ENCODE measurements around the gene CCDC112.
"Not testable (repeated sequence)": the region's sequence is repeated elsewhere in the genome, so short reads cannot be mapped to it uniquely, and the experiment has no call there.

Gene CCDC112, protein sequence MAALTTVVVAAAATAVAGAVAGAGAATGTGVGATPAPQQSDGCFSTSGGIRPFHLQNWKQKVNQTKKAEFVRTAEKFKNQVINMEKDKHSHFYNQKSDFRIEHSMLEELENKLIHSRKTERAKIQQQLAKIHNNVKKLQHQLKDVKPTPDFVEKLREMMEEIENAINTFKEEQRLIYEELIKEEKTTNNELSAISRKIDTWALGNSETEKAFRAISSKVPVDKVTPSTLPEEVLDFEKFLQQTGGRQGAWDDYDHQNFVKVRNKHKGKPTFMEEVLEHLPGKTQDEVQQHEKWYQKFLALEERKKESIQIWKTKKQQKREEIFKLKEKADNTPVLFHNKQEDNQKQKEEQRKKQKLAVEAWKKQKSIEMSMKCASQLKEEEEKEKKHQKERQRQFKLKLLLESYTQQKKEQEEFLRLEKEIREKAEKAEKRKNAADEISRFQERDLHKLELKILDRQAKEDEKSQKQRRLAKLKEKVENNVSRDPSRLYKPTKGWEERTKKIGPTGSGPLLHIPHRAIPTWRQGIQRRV

DNA sequence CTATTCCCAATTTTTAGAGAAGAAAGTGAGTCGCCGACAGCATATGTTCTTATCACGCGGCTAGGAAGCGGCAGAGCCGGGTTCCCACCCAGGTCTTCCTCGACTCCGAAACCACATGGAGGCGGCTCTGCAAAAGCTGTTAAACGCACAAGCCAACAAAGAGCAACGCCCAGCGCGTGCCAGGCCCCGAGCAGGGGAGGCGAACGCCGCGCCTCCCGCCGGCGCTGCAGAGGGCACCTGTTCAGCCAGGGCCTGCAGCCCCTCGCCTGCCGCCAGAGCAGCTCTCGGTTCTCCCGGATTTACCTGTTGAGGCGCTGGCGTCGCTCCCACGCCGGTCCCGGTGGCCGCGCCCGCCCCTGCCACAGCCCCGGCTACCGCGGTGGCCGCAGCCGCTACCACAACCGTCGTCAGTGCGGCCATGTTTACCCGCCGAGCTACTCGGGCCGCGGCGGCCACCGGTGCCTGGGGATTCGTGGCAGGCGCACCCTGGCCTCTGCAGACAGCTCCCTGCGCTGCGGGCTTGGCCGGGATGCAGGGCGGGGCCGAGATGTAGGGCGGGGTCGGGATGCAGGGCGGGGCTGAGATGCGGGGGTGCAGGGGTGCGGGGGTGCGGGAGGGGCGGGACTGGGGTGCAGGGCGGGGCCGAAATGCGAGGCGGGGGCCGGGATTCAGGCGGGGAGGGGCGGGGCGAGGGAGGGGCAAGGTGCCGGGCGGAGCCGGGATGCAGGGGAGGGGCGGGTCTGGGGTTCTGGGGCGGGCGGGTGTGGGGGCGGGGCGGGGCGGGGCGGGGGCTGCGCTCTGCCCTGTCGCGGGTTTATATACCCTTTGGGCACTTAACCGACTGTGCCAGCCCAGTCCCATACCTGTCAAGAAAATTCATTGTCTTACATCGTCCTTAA lies at the start of gene CCDC112:
TSS of gene CCDC112 (minus strand) at position 531 of the 899 bp plus-strand sequence. CDS start at position 420, 111 bp downstream.
- peak; percentile 44 for DNase-seq (ENCODE audit: low spot score)

DNA sequence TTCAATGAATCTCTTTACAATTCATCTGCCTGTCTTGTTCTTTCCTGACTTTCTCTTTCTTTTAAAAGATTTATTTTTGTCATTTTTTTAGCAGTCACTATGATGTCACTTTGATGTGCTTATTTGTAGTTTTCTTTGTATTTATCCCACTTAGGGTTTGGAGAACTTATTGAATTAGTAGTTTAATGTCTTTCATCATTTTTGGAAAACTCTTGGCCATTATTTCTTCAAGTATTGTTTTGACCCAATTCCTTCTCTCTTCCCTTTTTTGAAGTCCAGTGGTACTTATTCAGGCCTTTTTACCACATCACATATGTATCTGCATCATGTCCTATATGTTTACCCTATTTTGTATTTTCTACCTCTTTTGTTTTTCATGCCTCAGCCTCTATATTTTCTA lies 48.9 kb upstream of the CCDC112 start:
- DNase-seq (ENCODE audit: low spot score) = no peak

DNA sequence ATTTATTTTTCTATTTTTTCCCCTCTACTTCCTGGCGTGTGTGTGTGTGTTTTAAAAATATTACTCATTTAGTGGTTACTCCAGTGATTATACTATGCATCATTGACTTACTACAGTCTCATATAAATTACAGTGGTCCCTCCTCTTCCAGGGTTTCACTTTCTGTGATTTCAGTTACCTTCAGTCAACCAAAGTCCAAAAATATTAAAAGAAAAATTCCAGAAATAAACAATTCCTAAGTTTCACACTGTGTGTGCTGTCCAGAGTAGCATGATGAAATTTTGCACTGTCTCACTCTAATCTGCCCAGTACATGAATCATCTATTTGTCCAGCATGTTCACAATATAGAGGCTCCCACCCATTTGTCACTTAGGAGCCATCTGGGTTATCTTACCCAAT lies 47.4 kb upstream of the CCDC112 start:
- DNase-seq (ENCODE audit: low spot score) = no peak

DNA sequence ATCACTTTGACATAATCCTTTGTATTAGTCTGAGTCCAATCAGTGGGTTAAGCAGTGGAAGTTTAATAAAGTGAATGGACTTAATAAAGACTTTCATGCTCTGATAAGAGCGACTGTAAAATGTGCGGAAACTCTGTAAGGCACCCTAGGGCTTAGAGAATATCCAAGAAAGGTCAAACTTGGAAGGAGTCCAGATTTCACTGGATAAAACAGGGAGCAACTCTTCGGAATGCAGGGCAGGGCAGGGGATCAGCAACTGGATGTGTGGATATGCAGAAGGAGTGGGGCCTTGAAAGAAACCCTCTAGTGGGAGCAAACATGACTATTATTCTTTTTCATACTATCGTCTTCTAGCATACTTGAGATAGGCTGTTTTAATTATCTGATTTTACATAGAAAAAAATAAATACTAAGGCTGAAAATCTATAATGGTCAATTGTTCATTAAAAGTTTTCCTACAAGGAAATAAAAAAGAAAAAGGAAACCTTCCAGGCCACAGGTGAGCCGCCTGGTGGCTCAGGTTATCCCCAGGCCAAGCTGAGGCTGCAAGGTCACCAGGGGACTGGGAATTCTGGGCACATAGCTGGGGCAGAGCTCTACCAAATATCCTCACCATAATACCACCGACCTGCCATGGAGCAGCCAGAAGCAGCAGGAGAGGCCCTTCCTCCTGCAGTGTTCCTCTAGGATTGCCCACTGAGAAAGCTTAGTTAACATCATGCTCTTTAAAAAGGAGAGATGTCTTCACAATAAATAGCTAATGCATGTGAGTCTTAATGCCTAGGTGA lies 46.3 kb upstream of the CCDC112 start:
- no peak for DNase-seq (ENCODE audit: low spot score)

DNA sequence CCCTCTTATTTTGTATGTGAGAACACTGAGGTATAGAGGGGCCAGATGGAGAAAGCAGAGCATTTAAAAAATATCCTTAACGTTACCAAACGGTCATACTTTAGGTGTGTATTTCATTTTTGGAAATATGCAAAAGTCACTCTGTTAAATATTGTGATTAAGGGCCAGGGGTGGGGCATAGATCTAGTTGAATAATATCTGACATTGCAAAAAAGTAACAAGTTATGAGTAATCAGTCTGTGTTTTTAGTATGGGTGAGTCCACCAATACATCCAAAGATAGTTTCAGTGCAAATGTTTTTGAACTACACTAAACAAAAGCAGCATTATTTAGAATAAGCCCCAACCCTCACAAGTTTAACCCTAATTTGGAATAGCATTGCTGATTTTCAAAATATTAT lies 45.3 kb upstream of the CCDC112 start:
- DNase-seq (ENCODE audit: low spot score) = no peak

DNA sequence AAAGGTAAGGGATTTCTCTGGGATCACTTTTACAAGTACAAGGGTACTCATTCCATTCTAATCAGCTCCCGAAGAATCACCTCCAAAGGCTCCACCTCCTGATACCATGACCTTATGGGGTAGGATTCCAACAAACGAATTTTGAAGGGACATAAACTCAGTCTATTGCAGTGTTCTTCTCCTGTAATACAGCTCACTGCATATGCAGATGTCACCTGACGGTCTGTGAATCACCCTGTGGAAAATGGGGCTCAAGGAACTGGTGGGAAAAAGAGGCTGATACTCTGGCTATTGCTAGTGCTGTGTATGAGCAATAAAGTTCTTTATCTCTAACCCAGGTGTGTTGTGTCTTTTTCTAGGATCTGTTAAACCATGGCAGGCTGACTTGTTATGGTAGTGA lies 42.4 kb upstream of the CCDC112 start:
- DNase-seq (ENCODE audit: low spot score) = no peak

DNA sequence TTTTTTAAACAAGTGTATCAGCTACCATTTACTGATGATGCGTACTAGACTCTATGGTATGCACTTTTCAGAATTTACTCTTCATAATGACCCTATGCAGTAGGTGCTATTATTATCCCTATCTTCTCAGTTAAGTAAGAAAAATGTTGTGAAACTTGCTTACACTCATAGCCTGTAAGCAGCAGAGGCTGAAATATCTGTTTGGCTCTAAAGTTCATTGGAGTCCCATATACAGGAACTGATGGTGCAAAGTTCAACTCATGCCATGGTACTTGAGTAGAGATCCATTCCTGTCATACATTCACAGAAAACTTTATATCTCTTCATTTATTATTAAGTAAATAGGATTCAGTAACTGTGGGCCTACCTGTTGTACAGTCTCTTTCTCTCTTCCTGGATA lies 41.4 kb upstream of the CCDC112 start:
- no peak for DNase-seq (ENCODE audit: low spot score)

DNA sequence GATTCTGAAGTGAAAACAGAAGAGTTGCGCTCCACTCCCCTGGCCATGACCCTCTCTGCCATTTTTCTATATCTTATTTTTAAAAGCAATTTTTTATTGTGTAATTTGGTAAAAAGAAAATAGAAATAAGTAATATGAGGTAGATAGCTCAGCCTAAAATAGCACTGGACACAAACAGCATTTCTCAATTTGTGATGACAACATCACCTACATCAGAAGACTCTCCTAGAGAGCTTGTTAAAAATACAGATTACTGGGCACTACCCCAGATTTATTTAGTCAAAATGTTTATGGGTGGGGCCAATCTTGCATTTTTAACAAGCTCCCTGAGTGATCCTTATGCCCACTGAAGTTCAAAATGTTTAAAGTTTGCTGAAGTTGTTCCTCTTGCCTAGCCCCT lies 40.5 kb upstream of the CCDC112 start:
- no peak for DNase-seq (ENCODE audit: low spot score)

DNA sequence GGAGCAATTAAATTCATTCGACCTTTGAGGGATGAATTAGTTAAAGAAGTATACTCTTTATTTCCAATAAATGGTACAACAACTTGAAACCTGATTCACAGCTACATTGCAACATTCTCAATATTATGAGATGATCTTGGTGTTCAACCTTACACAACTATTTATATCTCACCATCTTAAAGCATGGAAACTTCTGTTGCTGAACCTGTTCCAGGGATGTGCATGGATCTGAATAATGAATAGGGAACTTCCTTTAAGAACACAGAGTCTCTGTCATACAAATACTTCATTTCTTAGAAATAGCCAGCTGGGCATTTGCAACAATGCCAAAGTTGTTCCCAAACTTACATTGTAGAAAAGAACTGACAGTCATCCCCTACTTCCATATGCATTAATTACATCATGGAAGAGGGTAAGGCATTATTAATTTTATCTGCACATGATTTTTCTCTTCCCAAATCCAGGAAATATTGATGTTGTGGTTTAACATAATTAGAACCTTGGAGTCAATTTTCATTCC lies 39.8 kb upstream of the CCDC112 start:
- no peak for DNase-seq (ENCODE audit: low spot score)

DNA sequence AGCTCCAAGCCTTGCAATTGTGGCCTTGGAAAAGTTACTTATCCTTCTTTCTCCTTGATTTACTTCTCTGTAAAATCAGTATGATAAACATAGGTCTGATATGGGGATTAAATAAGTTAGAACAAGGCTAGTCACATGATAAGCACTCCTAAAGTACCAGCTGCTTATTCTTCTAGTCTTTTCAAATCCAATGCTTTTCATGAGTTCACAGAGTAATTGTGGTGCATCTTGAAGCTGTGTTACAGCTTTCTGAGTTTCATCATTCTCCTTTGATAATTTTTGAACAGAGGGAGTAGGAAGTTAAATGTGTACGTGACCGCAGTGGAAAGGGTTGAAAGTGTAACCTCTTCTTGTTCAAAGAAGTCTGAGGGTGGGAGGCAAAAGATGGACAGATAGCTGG lies 38.8 kb upstream of the CCDC112 start:
- no peak for DNase-seq (ENCODE audit: low spot score)

DNA sequence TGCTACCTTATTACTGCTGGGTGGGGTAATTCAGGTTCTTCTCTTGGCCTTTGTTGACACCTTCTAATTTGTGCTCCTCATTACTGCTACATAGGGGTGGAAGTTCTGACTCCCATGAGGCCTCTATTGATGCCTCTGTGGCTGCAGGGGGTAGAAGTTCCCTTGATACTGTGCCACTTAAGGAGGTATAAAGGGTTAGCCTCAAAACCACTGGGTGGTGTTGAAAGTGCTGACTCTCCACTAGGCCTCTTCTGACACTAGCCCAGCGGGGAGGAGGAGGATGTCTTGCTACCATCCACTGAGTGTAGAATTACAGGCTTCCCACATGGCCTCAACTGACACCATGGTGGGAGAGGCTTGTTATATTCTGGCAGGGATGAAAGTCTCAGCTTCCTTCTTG lies 36.7 kb upstream of the CCDC112 start:
- no peak for DNase-seq (ENCODE audit: low spot score)

DNA sequence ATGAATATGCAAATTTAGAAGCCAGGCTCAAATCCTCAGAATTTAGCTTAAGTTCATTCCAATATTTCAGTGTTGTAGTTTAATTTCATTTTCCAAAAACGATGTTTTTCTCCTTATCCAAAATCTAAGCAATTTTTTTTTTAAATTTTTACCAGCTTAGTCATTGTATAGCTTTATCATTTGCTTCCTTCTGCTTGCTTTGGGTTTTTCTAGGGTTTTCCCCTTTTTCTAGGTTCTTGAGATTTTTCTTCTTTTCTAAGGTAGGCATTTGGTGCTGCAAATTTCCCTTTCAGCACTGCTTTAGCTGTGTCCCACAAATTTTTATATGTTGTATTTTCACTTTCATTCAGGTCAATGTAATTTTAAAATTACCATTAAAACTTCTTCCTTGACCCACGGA lies 34.4 kb upstream of the CCDC112 start:
- DNase-seq (ENCODE audit: low spot score) = no peak

DNA sequence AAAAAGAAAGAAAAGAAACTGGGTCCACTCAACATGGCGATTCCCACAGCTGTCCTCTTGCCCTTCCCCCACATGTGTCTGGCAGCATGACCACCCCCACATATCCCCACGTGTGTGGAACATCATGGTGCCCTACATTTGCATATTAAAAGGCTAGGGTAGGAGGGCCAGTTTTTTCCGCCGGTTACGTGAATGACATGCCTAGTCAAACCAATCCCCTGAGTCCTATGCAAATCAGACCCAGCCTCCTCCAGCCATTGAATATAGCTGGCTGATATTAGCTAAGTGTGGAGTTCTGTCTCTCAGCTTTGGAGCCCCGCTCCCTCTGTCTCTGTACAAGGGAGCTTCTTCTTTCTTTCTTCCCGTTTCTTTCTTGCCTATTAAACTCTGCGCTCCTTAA lies 33.0 kb upstream of the CCDC112 start:
- no peak for DNase-seq (ENCODE audit: low spot score)

DNA sequence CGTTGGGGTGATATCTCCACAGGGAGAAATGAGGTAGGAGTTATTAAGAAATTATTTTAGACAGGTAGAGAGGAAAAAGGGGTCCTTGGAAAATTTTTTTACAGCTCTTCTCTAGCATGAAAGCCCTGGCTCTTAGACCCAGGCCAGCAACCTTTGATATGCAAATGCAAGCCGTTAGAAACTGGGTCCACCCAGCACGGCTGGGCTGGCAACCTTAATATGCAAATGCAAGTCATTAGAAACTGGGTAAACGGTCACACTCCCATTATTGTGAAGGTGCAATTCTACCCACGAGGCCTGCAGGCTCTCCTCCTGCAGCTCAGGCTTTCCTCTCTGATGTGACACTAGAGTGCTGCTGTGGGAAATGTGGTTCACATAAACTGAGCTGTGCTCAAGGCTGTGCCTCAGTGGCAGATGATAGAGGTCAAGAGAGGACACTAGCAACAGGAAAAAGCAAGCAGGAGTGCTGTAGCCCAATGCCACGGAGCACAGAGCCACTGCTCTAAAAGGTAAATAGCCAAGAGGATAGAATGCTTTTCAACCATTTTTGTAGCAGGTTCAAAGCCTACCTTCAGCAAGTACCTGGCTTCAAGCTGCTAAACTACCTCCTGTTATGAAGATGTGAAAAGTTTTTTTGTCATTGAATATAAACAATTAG lies 32.3 kb upstream of the CCDC112 start:
- DNase-seq (ENCODE audit: low spot score) = not testable (repeated sequence)

DNA sequence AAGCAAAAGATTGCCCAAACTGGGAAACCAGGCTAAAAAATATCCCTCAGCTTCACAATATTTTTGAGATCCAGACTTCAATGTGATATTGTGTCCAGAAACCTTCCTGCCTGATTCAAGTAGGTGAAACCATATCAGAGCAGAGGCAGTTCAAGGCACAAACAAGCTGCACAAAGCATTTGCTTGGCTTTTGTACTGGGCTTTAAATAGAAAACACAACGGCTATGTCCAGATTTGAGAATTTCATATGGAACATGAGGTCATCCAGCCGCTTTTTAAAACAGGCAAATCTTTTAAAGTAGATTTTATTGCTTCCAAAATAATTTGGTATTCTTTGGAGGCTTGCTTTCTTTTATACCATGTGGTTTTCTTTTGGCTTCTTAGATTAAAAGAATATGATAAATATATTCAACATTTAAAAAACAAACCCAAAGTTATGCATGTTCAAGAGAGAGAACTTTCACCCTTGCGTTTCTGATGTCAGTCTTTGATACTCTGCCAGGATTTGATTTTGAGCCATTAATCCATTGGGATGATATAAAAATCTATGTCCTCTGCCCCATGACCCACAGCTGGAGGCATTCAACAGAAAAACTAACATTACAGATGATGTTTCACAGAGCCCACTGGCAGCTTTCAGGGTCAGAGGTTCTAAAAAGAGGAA lies 29.0 kb upstream of the CCDC112 start:
- DNase-seq (ENCODE audit: low spot score) = no peak

DNA sequence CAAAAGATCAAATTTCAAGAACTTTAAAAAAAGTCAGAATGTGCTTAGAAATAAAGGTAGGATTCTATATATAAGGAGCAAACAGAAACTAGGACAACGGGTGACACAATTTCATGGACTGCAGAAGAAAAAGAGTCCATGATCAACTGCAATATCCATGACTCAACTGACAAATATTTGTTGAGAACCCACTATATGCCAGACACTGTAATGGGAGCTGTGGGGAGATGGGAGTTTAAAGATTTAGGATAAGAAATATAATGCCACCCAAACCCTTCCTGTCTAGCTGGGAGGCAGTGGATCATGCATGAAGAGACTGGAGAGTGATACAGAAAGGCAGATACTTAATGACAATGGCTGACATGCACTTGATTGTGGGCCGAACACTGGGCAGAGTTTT lies 27.6 kb upstream of the CCDC112 start:
- DNase-seq (ENCODE audit: low spot score) = no peak

DNA sequence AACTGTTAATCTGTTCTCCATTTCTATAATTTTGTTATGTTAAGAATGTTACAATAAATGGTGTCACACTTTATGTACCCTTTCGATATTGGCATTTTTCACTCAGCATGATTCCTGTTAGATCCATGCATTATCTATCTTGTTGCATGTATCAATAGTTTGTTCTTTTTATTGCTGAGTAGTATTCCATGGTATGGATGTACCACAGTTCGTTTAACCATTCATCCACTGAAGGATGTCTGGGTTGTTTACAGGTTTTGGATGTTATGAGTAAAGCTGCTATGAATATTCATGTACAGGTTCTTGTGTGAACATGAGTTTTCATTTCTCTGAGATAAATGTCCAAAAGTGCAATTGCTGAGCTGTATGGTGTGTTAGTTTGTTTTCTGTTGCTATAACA lies 26.3 kb upstream of the CCDC112 start:
- DNase-seq (ENCODE audit: low spot score) = no peak

DNA sequence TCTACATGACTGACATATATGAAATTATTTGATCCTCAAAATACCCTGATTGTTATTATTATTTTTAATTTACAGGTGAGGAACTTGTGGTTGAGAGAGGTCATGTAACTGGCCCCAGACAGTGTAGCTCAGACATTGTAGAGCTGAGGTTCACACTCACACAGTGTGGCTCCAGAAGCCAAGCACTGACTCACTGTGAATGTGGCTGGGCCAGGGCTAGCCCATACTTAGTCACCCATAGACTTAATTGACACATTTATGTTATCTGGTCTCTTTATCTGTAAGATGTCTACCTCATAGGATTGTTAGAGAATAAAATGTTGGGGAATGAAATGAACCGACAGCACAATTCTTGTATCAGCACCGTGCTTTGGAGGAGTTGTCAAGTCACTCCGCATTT lies 24.9 kb upstream of the CCDC112 start:
- no peak for DNase-seq (ENCODE audit: low spot score)

DNA sequence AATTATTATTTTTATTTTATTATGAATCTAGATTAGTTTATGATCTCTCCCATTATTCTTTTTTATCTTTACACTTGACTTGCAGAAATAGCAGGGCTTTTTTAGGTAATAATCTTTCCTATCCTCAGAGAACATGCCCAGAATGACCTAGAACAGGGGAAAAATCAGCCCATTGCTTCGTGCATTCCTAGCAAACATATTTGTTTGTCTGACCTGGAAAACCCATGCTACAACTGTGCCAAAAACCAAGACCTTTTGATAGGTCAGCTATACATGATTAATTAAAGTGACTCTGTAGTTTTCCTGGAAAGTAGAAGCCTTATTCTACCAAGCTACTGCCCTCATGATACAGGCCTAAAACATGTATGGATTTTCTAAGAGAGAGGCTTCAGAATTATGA lies 24.1 kb upstream of the CCDC112 start:
- DNase-seq (ENCODE audit: low spot score) = no peak

DNA sequence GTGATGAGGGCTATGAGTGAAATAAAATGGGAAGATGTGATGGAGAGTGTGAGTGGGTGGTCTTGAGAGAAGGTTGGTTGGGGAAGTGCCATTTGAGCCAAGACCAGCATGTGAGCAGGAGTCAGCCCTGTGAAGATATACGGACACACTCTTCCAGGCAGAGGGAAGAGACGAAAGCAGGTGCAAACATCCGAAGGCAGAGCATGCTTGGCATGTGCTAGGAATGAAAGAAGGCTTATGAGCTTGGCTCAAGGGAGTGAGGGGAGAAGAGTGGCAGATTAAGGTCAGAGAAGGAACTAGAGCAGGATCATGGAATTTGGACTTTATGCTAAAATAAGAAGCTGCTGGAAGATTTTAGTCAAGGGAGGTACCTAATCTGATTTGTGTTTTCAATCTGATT lies 23.6 kb upstream of the CCDC112 start:
- DNase-seq (ENCODE audit: low spot score) = no peak

DNA sequence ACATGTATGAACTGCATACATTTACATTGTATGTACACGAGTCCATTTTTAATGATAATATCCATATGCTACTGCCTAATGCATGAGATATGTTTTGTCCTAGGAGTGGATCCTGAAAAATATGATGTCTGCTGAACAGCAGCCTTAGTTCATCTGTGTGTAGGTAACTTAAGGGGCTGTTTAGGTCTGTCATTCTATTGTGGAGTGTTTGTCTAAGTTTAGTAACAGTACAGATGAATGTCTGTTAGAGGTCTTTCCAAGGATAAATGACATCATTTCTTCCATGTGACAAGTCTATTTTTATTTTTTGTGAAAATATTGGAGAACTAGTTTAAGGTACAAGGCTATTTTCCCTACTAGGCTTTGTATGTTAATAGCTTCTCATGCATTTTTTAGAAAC lies 22.6 kb upstream of the CCDC112 start:
- no peak for DNase-seq (ENCODE audit: low spot score)

Data from kidney capillary endothelial cell (primary cell).